Fibroblast of lung (primary cell): ENCODE data around the gene TTLL9. TPM values are rescaled to one million over a fixed set of nuclear protein-coding genes. Genes with fewer than 3 reads are reported as not detected.

Source experiments
- DNase-seq, 2 donors: peaks; one replicate each; pipeline versions ENCODE4 v3.0.0 to v3.0.0-alpha.2; 2010; ENCODE audit warnings: low read depth in 2 of 2
- H2AFZ ChIP-seq: 2 replicates; pipeline ENCODE4 v1.5.1; 2012; ENCODE audit warnings: low read length, control low read depth, inconsistent platforms
- H3K27ac ChIP-seq: 2 replicates; pipeline ENCODE4 v1.5.1; 2011; ENCODE audit warnings: low read length, control low read depth; ENCODE audit not compliant: insufficient read depth
- H3K27me3 ChIP-seq: 2 replicates; pipeline ENCODE4 v1.5.1; 2011; ENCODE audit warnings: mild to moderate bottlenecking, low read length; ENCODE audit not compliant: control insufficient read depth, insufficient read depth
- H3K36me3 ChIP-seq: 2 replicates; pipeline ENCODE4 v1.5.1; 2011; ENCODE audit warnings: low read length; ENCODE audit not compliant: control insufficient read depth, insufficient read depth
- H3K4me1 ChIP-seq: 2 replicates; pipeline ENCODE4 v1.5.1; 2011; ENCODE audit warnings: low read length; ENCODE audit not compliant: control insufficient read depth, insufficient read depth; ENCODE audit errors: extremely low read depth
- H3K4me2 ChIP-seq: 2 replicates; pipeline ENCODE4 v1.5.1; 2011; ENCODE audit warnings: low read length, control low read depth; ENCODE audit not compliant: insufficient read depth; ENCODE audit errors: extremely low read depth
- H3K4me3 ChIP-seq, 4 experiments: fragments of 200-600 bp in 1 of 4; sonication (generic) in 1 of 4; replicated peaks in 1 of 4; 2 replicates each; pipeline ENCODE4 v1.5.1; 2011 to 2016; ENCODE audit warnings: low read length in 4 of 4, low read depth in 3 of 4, mild to moderate bottlenecking in 3 of 4, control low read depth in 2 of 4, inconsistent platforms in 1 of 4, mixed read lengths in 1 of 4; ENCODE audit not compliant: insufficient read depth in 1 of 4; ENCODE audit errors: control extremely low read depth in 1 of 4
- H3K79me2 ChIP-seq: 2 replicates; pipeline ENCODE4 v1.5.1; 2012; ENCODE audit warnings: mild to moderate bottlenecking, low read length, inconsistent platforms; ENCODE audit not compliant: control insufficient read depth, insufficient read depth
- H3K9ac ChIP-seq: 2 replicates; pipeline ENCODE4 v1.5.1; 2011; ENCODE audit warnings: mild to moderate bottlenecking, low read length, control low read depth; ENCODE audit not compliant: insufficient read depth
- H3K9me3 ChIP-seq: 2 replicates; pipeline ENCODE4 v1.5.1; 2012; ENCODE audit warnings: low read depth, low read length; ENCODE audit not compliant: control insufficient read depth, insufficient read depth
- H4K20me1 ChIP-seq: 2 replicates; pipeline ENCODE4 v1.5.1; 2011; ENCODE audit warnings: low read length; ENCODE audit not compliant: control insufficient read depth, insufficient read depth; ENCODE audit errors: extremely low read depth
- EZH2 ChIP-seq: IDR thresholded peaks from 2 replicates; pipeline ENCODE4 v1.5.1; 2012; ENCODE audit warnings: low read length, control low read depth, mild to moderate bottlenecking; ENCODE audit errors: missing control alignments
- polyA plus RNA-seq, 2 donors: library from polyadenylated mRNA; depleted of rRNA in 1 of 2; stranded (reverse) in 1 of 2; unstranded in 1 of 2; fragments of >200 nt; gene quantifications; 2 replicates each; pipeline ENCODE4 v1.2.1, GENCODE V29; 2011 to 2012; ENCODE audit warnings: missing spikeins in 1 of 2
- total RNA-seq: library from RNA; depleted of rRNA; stranded (reverse); fragments of >200 nt; gene quantifications from 2 replicates; pipeline ENCODE4 v1.2.1, GENCODE V29; 2014
- TF ChIP-seq, protein P1 (sequence below), 2 donors: IDR thresholded peaks in 1 of 2; conservative IDR thresholded peaks in 1 of 2; 1 replicate in 1 of 2; 2 replicates in 1 of 2; pipeline ENCODE4 v1.5.1; 2011 to 2012; ENCODE audit warnings: low read length in 2 of 2, control low read depth in 1 of 2, inconsistent platforms in 1 of 2, low read depth in 1 of 2, mild to moderate bottlenecking in 1 of 2

TTLL9 gene
- total and polyA plus RNA-seq, 2 donors (not counting 1 experiment from before 2014, with no cell fraction given), result 0.05 TPM; not detected in 1

DNA sequence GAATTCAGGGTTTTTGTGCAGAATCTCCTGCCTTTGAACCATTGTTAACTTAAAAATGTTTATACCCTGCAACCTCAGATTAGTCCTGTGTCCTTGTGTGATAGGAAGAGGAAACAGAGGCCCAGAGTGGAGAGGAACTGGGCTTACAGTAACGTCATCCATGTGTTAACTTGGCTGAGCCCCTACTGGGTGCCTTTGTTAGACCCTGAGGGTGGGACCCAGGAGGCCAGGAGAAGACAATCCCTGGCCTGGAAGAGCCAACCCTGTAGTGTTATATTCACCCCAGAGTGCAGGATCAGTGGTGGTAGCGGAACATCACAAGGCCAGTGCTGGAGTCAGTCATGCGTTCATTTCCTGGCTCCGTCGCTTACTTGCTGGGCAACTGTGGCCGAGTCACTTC, 40.7 kb upstream of the TTLL9 start:
- H3K79me2 ChIP-seq, result no peaks in the 10 kb centered on the region
- H3K36me3 ChIP-seq, result no peaks in the 10 kb centered on the region
- no peaks in the 10 kb centered on the region for H3K9me3 ChIP-seq

DNA sequence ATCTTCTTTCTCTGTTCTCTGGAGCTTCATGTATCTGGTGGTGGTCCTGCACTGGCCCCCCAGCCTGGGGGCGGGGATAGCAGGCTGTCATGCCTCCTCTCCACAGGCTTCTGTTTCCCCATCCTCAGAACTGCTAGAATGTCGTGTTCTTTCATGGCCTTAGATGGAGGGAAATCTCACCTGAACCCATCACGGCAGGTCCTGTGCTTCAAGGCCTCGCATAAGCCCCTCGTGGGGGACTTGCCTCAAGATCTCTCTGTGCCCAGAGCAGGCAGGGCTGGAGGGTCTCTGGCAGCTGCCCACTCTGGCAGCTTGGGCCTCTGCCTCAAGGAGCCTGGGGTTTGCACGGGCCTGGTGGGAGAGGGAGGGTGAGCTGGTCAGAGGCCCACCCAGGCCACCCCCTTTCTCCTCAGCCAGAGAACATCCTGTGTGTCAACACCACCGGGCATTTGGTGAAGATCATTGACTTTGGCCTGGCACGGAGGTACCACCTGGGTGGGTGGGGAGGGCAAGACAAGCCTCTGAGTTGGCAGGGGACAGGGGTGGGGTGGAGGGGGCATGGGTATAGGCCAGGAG, 39.9 kb upstream of the TTLL9 start:
- Histone ChIP-seq H3K9ac (no peak overlapping the region), H3K36me3 (no peaks in the 10 kb centered on the region), H3K79me2 (no peaks in the 10 kb centered on the region), H4K20me1 (no peaks in the 10 kb centered on the region), H2AFZ (no peak overlapping the region), H3K9me3 (no peaks in the 10 kb centered on the region), H3K4me2 (no peak overlapping the region), H3K4me1 (peaks cover 3% of the 10 kb centered on the region), H3K27ac (no peak overlapping the region), H3K4me3 (no peak overlapping the region), H3K27me3 (no peaks in the 10 kb centered on the region)
- DNase-seq, result no peak
- TF ChIP-seq, protein P1, sequence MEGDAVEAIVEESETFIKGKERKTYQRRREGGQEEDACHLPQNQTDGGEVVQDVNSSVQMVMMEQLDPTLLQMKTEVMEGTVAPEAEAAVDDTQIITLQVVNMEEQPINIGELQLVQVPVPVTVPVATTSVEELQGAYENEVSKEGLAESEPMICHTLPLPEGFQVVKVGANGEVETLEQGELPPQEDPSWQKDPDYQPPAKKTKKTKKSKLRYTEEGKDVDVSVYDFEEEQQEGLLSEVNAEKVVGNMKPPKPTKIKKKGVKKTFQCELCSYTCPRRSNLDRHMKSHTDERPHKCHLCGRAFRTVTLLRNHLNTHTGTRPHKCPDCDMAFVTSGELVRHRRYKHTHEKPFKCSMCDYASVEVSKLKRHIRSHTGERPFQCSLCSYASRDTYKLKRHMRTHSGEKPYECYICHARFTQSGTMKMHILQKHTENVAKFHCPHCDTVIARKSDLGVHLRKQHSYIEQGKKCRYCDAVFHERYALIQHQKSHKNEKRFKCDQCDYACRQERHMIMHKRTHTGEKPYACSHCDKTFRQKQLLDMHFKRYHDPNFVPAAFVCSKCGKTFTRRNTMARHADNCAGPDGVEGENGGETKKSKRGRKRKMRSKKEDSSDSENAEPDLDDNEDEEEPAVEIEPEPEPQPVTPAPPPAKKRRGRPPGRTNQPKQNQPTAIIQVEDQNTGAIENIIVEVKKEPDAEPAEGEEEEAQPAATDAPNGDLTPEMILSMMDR (conservative IDR thresholded peaks at IDR 0.05 in 1 of 2, IDR thresholded peaks at IDR 0.05 in 1 of 2; ENCODE audit: low read depth in 1 of 2, low read length in 2 of 2), result no peak

More for the DNA sequence above, 40.7 kb upstream of the TTLL9 start:
- Histone ChIP-seq H3K4me3 (no peak overlapping the region), H3K27me3 (no peaks in the 10 kb centered on the region), H2AFZ (no peak overlapping the region), H4K20me1 (no peaks in the 10 kb centered on the region), H3K4me1 (no peaks in the 10 kb centered on the region), H3K9ac (no peak overlapping the region), H3K4me2 (no peak overlapping the region), H3K27ac (no peak overlapping the region)
- DNase-seq, result no peak
- TF ChIP-seq, protein P1 (conservative IDR thresholded peaks at IDR 0.05 in 1 of 2, IDR thresholded peaks at IDR 0.05 in 1 of 2; ENCODE audit: low read depth in 1 of 2, low read length in 2 of 2), result no peak
- no peak for TF ChIP-seq EZH2

DNA sequence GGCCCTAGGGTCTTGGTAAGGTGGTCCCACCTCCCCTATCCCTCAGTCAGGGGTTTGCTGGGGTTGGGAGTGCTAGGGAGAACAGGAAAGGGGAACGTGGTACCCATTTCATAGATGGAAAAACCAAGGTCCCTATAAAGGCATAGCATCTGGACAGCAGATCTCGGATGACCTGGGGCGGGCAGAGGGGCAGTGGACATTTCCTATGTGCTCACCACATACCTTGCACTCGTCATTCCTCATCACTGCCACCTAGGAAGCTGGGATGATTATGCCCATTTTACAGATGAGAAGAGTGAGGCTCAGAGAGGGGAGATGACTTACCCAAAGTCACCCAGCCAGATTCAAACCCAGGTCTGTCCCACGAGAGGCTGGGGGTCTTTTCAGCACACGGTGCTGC, 39.2 kb upstream of the TTLL9 start:
- no peak overlapping the region for H2AFZ ChIP-seq
- H3K4me1 ChIP-seq, result peaks cover 8% of the 10 kb centered on the region
- H3K4me2 ChIP-seq, result no peak overlapping the region
- no peak overlapping the region for H3K4me3 ChIP-seq
- H3K9ac ChIP-seq, result no peak overlapping the region
- no peaks in the 10 kb centered on the region for H3K9me3 ChIP-seq
- no peak overlapping the region for H3K27ac ChIP-seq
- TF ChIP-seq EZH2, result no peak
- TF ChIP-seq, protein P1 (conservative IDR thresholded peaks at IDR 0.05 in 1 of 2, IDR thresholded peaks at IDR 0.05 in 1 of 2; ENCODE audit: low read depth in 1 of 2, low read length in 2 of 2), result no peak
- no peaks in the 10 kb centered on the region for H3K36me3 ChIP-seq
- H3K79me2 ChIP-seq, result no peaks in the 10 kb centered on the region
- no peaks in the 10 kb centered on the region for H4K20me1 ChIP-seq
- no peak for DNase-seq
- no peaks in the 10 kb centered on the region for H3K27me3 ChIP-seq
